OCI-LY7 (cell line): ENCODE results near the gene TJAP1. TPM values are rescaled to one million over a fixed set of nuclear protein-coding genes. Genes with fewer than 3 reads are reported as not detected.

Experiments
- BruUV-seq: library from RNA; stranded (reverse); fragments of 400-500 nt; replicated peaks from 2 replicates; lab custom pipeline; 2021; lab: Mats Ljungman, UMichigan
- CTCF ChIA-PET: fragments of 300-600 bp; sonication (Branson Sonifier 250); formaldehyde crosslinking; loops from one replicate; lab custom pipeline; 2022; ENCODE audit warnings: antibody characterized with exemption; ENCODE audit not compliant: unreplicated experiment; lab: Charles Lee
- POLR2A ChIA-PET: fragments of 300-600 bp; sonication (Branson Sonifier 250); formaldehyde crosslinking; loops from one replicate; lab custom pipeline; 2022; ENCODE audit warnings: antibody characterized with exemption; lab: Charles Lee
- DNase-seq: peaks from one replicate; pipeline ENCODE4 v3.0.0-alpha.2; 2015; ENCODE audit warnings: low spot score
- H2AFZ ChIP-seq: fragments of 200-600 bp; sonication (generic), shearing (Covaris generic); 2 replicates; pipeline ENCODE4 v1.6.1; 2014; ENCODE audit warnings: mild to moderate bottlenecking, antibody characterized with exemption, low read length, moderate library complexity
- H3K27ac ChIP-seq: fragments of 200-600 bp; sonication (generic); 2 replicates; pipeline ENCODE4 v1.5.1; 2014; ENCODE audit warnings: mixed run types, low read depth, mild to moderate bottlenecking, moderate library complexity, low read length, inconsistent platforms; ENCODE audit not compliant: poor library complexity, severe bottlenecking
- H3K36me3 ChIP-seq: fragments of 200-600 bp; sonication (generic); 2 replicates; pipeline ENCODE4 v1.6.1; 2014; ENCODE audit warnings: mild to moderate bottlenecking, antibody characterized with exemption, low read length, moderate library complexity, mixed read lengths; ENCODE audit not compliant: insufficient read depth
- H3K4me1 ChIP-seq: fragments of 200-600 bp; sonication (generic); 2 replicates; pipeline ENCODE4 v1.5.1; 2014; ENCODE audit warnings: mild to moderate bottlenecking, low read length; ENCODE audit not compliant: insufficient read depth, poor library complexity, severe bottlenecking
- H3K4me2 ChIP-seq: fragments of 200-600 bp; sonication (generic); 2 replicates; pipeline ENCODE4 v1.6.1; 2014; ENCODE audit warnings: mild to moderate bottlenecking, low read length
- H3K4me3 ChIP-seq: fragments of 200-600 bp; sonication (generic); 2 replicates; pipeline ENCODE4 v1.5.1; 2014; ENCODE audit warnings: mild to moderate bottlenecking, low read depth, low read length; ENCODE audit not compliant: poor library complexity, severe bottlenecking
- H3K79me2 ChIP-seq: fragments of 200-600 bp; sonication (generic); 2 replicates; pipeline ENCODE4 v1.6.1; 2016; ENCODE audit warnings: low read depth, mild to moderate bottlenecking, low read length, moderate library complexity, mixed read lengths; ENCODE audit not compliant: insufficient read depth
- H3K9me2 ChIP-seq: fragments of 200-600 bp; sonication (generic); 2 replicates; pipeline ENCODE4 v1.6.1; 2016; ENCODE audit warnings: mild to moderate bottlenecking, low read length, mixed read lengths; ENCODE audit not compliant: insufficient read depth
- H3K9me3 ChIP-seq: fragments of 200-600 bp; sonication (generic); 2 replicates; pipeline ENCODE4 v1.6.1; 2014; ENCODE audit warnings: mild to moderate bottlenecking, mixed run types, low read length, mixed read lengths
- H4K20me1 ChIP-seq: fragments of 200-600 bp; sonication (generic); 2 replicates; pipeline ENCODE4 v1.6.1; 2014; ENCODE audit warnings: mild to moderate bottlenecking, antibody characterized with exemption, low read length, moderate library complexity, mixed read lengths; ENCODE audit not compliant: insufficient read depth
- EZH2phosphoT487 ChIP-seq: fragments of 200-600 bp; sonication (generic); IDR thresholded peaks from 2 replicates; pipeline ENCODE4 v1.6.1; 2018; ENCODE audit warnings: low read depth, borderline replicate concordance, mild to moderate bottlenecking, mixed run types, antibody characterized with exemption, low read length, moderate library complexity, mixed read lengths
- intact Hi-C: fragments of 100-400 bp; cut with micrococcal nuclease; formaldehyde crosslinking; loops from one replicate; pipeline ENCODE4 v1.10.0; 2022; ENCODE audit not compliant: unreplicated experiment
- total RNA-seq, 2 experiments: library from RNA; depleted of rRNA in 1 of 2; stranded (reverse); fragments of >200 nt in 1 of 2; shearing (Covaris generic) in 1 of 2; gene quantifications; 2 replicates each; pipeline ENCODE4 v1.2.3, GENCODE V29; 2014 to 2022
- TF ChIP-seq, protein P1 (sequence below): fragments of 200-600 bp; sonication (generic); conservative IDR thresholded peaks from 2 replicates; pipeline ENCODE4 v1.5.1; 2014; ENCODE audit warnings: mild to moderate bottlenecking, antibody characterized with exemption, low read length, moderate library complexity, mixed read lengths

TJAP1 gene
- total RNA-seq, 2 experiments from 2014 or later, result 16.7 to 34.4 TPM

DNA sequence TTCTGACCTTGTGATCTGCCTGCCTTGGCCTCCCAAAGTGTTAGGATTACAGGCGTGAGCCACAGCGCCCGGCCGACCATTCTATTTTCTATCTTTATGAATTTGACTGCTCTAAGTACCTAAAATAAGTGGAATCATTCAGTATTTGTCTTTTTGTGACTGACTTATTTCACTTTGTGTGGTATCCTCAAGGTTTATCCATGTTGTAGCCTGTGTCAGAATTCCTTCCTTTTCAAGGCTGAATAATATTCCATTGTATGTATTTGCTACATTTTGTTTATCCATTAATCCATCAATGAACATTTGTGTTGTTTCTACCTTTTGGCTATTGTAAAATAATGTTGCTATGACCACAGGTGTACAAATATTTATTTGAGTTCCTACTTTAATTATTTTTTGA, 4.9 kb upstream of the TJAP1 start:
- DNase-seq, result no peak
- H3K4me1 ChIP-seq, result peaks cover 7% of the 10 kb centered on the region
- intact Hi-C loops, result no loop called here
- H3K9me3 ChIP-seq, result no peaks in the 10 kb centered on the region
- ChIA-PET POLR2A (no interaction called here), CTCF (no interaction called here)
- no peak for TF ChIP-seq EZH2phosphoT487
- TF ChIP-seq, protein P1, sequence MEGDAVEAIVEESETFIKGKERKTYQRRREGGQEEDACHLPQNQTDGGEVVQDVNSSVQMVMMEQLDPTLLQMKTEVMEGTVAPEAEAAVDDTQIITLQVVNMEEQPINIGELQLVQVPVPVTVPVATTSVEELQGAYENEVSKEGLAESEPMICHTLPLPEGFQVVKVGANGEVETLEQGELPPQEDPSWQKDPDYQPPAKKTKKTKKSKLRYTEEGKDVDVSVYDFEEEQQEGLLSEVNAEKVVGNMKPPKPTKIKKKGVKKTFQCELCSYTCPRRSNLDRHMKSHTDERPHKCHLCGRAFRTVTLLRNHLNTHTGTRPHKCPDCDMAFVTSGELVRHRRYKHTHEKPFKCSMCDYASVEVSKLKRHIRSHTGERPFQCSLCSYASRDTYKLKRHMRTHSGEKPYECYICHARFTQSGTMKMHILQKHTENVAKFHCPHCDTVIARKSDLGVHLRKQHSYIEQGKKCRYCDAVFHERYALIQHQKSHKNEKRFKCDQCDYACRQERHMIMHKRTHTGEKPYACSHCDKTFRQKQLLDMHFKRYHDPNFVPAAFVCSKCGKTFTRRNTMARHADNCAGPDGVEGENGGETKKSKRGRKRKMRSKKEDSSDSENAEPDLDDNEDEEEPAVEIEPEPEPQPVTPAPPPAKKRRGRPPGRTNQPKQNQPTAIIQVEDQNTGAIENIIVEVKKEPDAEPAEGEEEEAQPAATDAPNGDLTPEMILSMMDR, result no peak
- H4K20me1 ChIP-seq, result no peaks in the 10 kb centered on the region
- no peak overlapping the region for H3K4me2 ChIP-seq
- no peaks in the 10 kb centered on the region for H3K79me2 ChIP-seq
- no peaks in the 10 kb centered on the region for H3K36me3 ChIP-seq
- no peak overlapping the region for H2AFZ ChIP-seq
- H3K9me2 ChIP-seq, result no peaks in the 10 kb centered on the region
- no peak overlapping the region for H3K27ac ChIP-seq
- no TSS peak for BruUV-seq
- no peak overlapping the region for H3K4me3 ChIP-seq

DNA sequence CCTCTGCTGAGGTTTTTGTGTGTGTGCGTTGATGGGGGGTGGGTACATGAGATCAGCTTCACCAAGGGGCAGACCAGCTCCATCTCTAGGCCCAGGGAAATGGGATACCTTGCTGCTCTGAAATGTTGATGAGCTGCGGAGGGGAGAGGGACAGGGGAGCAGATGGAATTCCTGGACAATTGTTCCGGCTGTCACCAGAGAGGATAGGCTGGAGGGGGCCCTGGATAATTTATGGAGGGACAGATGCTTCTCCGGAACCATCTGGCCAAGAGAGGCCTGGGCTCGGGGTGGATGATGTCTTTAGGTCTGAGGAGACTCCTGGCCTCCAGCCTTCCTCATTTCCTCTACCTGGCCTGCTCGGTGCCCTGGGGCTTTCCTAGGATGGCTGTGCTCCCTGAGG, 1.9 kb upstream of the TJAP1 start:
- Histone ChIP-seq H2AFZ (no peak overlapping the region), H3K36me3 (no peaks in the 10 kb centered on the region), H3K4me2 (no peak overlapping the region), H3K27ac (no peak overlapping the region), H4K20me1 (no peaks in the 10 kb centered on the region), H3K4me3 (no peak overlapping the region), H3K9me3 (no peaks in the 10 kb centered on the region), H3K79me2 (peaks cover 8% of the 10 kb centered on the region; the same call in 1 of the 2 replicates), H3K9me2 (no peaks in the 10 kb centered on the region), H3K4me1 (peaks cover 18% of the 10 kb centered on the region)
- ChIA-PET CTCF (no interaction called here), POLR2A (interaction anchor here (0.6 kb wide), 1 partner anchor 82 kb away, joined by 3 read pairs; no protein-coding TSS in a partner anchor)
- BruUV-seq, result no TSS peak
- no peak for TF ChIP-seq EZH2phosphoT487
- TF ChIP-seq, protein P1, result no peak
- DNase-seq, result no peak
- intact Hi-C loops, result loop anchor here (5.0 kb wide), 1 partner anchor 303 kb away; the partner anchor contains the start of gene SRF

DNA sequence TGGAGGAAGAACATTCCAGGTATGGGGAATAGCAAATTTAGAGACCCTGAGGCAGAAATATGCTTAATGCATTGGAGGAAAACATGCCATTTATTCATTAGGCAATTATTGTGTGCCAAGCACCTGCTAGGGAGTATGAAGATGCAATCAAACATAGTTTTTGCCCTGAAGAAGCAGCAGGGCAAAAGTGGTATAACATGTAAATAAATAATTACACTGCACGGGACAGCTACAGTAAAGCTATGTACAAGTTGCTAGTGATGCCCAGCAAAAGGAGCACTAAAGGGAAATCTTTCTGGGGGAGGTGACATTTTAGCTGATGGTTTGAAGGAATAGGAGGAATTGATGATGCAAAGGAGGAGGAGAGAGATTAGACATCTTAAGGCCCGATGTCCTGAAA, 624 bp upstream of the TJAP1 start:
- H3K4me1 ChIP-seq, result peaks cover 18% of the 10 kb centered on the region
- peaks cover 8% of the 10 kb centered on the region; the same call in 1 of the 2 replicates for H3K79me2 ChIP-seq
- H3K9me2 ChIP-seq, result no peaks in the 10 kb centered on the region
- peak; percentile 33 for DNase-seq
- BruUV-seq, result no TSS peak
- H3K4me2 ChIP-seq, result peak overlapping the region; percentile 89
- no peaks in the 10 kb centered on the region for H3K9me3 ChIP-seq
- intact Hi-C loops, result loop anchor here (5.0 kb wide), 1 partner anchor 304 kb away; the partner anchor contains the start of gene SRF
- peak overlapping the region; percentile 96 for H2AFZ ChIP-seq
- TF ChIP-seq, protein P1, result no peak
- no peak for TF ChIP-seq EZH2phosphoT487
- H3K36me3 ChIP-seq, result no peaks in the 10 kb centered on the region
- H3K27ac ChIP-seq, result no peak overlapping the region
- ChIA-PET POLR2A (interaction anchor here (0.7 to 2.1 kb wide), 6 partner anchors 12 to 162 kb away, joined by 4 to 6 read pairs (median 5); no protein-coding TSS in a partner anchor), CTCF (interaction anchor here (0.7 kb wide), 1 partner anchor 1308 kb away, joined by 7 read pairs; no protein-coding TSS in a partner anchor)
- no peaks in the 10 kb centered on the region for H4K20me1 ChIP-seq
- H3K4me3 ChIP-seq, result peak overlapping the region; percentile 82
